Endothelial cell of umbilical vein (primary cell): ENCODE results near the gene ST3GAL4. TPM values are rescaled to one million over a fixed set of nuclear protein-coding genes. Genes with fewer than 3 reads are reported as not detected.

ENCODE experiments used
- BruUV-seq: library from RNA; stranded (reverse); fragments of 400-500 nt; replicated peaks from 2 replicates; lab custom pipeline; 2021; lab: Mats Ljungman, UMichigan
- CTCF ChIA-PET: fragments of 300-600, 350-600 bp; sonication (Branson Sonifier 250); formaldehyde crosslinking; loops from one replicate; lab custom pipeline; 2021; ENCODE audit warnings: antibody characterized with exemption, inconsistent platforms; lab: Charles Lee
- POLR2A ChIA-PET: fragments of 300-600, 350-600 bp; sonication (Branson Sonifier 250); formaldehyde crosslinking; loops from one replicate; lab custom pipeline; 2021; ENCODE audit warnings: antibody characterized with exemption, inconsistent platforms; lab: Charles Lee
- DNase-seq: peaks from one replicate; pipeline ENCODE4 v3.0.0-alpha.2; 2011; ENCODE audit warnings: low read depth, low spot score
- FAIRE-seq: peaks from 2 replicates; lab custom pipeline; 2011; peaks lifted over from hg19 to GRCh38; lab: Jason Lieb, UNC
- H2AFZ ChIP-seq: 2 replicates; pipeline ENCODE4 v1.6.0; 2012; ENCODE audit warnings: low read depth, low read length, control low read depth, inconsistent platforms
- H3K27ac ChIP-seq: 2 replicates; pipeline ENCODE4 v1.5.1; 2011; ENCODE audit warnings: low read depth, mild to moderate bottlenecking, control low read depth, low read length, moderate library complexity; ENCODE audit not compliant: insufficient read depth
- H3K27me3 ChIP-seq, 2 experiments: 2 replicates each; pipeline versions ENCODE4 v1.6.0 to v1.6.1; 2011; ENCODE audit warnings: low read length in 2 of 2, mixed read lengths in 1 of 2; ENCODE audit not compliant: control insufficient read depth in 2 of 2, insufficient read depth in 2 of 2
- H3K36me3 ChIP-seq, 2 experiments: 2 replicates in 1 of 2; 3 replicates in 1 of 2; pipeline ENCODE4 v1.5.1; 2011; ENCODE audit warnings: low read length in 2 of 2, mild to moderate bottlenecking in 1 of 2, moderate library complexity in 1 of 2; ENCODE audit not compliant: control insufficient read depth in 2 of 2, insufficient read depth in 2 of 2; ENCODE audit errors: extremely low read depth in 1 of 2
- H3K4me1 ChIP-seq: 3 replicates; pipeline ENCODE4 v1.5.1; 2011; ENCODE audit warnings: mild to moderate bottlenecking, low read length; ENCODE audit not compliant: control insufficient read depth, insufficient read depth; ENCODE audit errors: extremely low read depth
- H3K4me2 ChIP-seq: 2 replicates; pipeline ENCODE4 v1.6.1; 2011; ENCODE audit warnings: low read length, control low read depth, mixed read lengths; ENCODE audit not compliant: insufficient read depth
- H3K4me3 ChIP-seq, 3 experiments: fragments of 200-600 bp in 1 of 3; sonication (generic), shearing (Covaris generic) in 1 of 3; replicated peaks in 1 of 3; 2 replicates each; pipeline ENCODE4 v1.5.1; 2011 to 2016; ENCODE audit warnings: control low read depth in 3 of 3, low read length in 3 of 3, mild to moderate bottlenecking in 2 of 3, inconsistent platforms in 1 of 3, low read depth in 1 of 3, moderate library complexity in 1 of 3; ENCODE audit not compliant: insufficient read depth in 1 of 3
- H3K79me2 ChIP-seq: 2 replicates; pipeline ENCODE4 v1.6.0; 2012; ENCODE audit warnings: low read length, inconsistent platforms; ENCODE audit not compliant: control insufficient read depth, insufficient read depth
- H3K9ac ChIP-seq: replicated peaks from 2 replicates; pipeline ENCODE3; 2011; ENCODE audit warnings: low read length, control low read depth; ENCODE audit not compliant: insufficient read depth; ENCODE audit errors: extremely low read depth
- H3K9me1 ChIP-seq: replicated peaks from 3 replicates; pipeline ENCODE4 v1.6.0; 2011; ENCODE audit warnings: mild to moderate bottlenecking, low read length; ENCODE audit not compliant: control insufficient read depth, insufficient read depth; ENCODE audit errors: extremely low read depth
- H3K9me3 ChIP-seq: replicated peaks from 2 replicates; pipeline ENCODE4 v1.5.1; 2012; ENCODE audit warnings: low read length, inconsistent platforms; ENCODE audit not compliant: control insufficient read depth, insufficient read depth
- H4K20me1 ChIP-seq: replicated peaks from 2 replicates; pipeline ENCODE3; 2011; ENCODE audit warnings: mild to moderate bottlenecking, low read length; ENCODE audit not compliant: control insufficient read depth, insufficient read depth; ENCODE audit errors: extremely low read depth
- CTCF ChIP-seq, 2 donors: IDR thresholded peaks; 1 replicate in 1 of 2; 2 replicates in 1 of 2; pipeline ENCODE4 v1.5.1; 2011; ENCODE audit warnings: low read length in 2 of 2, mild to moderate bottlenecking in 2 of 2, moderate library complexity in 2 of 2, control low read depth in 1 of 2, inconsistent platforms in 1 of 2, low read depth in 1 of 2; ENCODE audit not compliant: insufficient read depth in 1 of 2; ENCODE audit errors: extremely low read depth in 1 of 2
- EZH2 ChIP-seq: IDR thresholded peaks from 2 replicates; pipeline ENCODE4 v1.6.1; 2012; ENCODE audit warnings: borderline replicate concordance, low read depth, mild to moderate bottlenecking, moderate library complexity, low read length, inconsistent platforms; ENCODE audit not compliant: severe bottlenecking
- FOS ChIP-seq: IDR thresholded peaks from 2 replicates; pipeline ENCODE4 v1.6.1; 2011; ENCODE audit warnings: mild to moderate bottlenecking, low read length, moderate library complexity, borderline replicate concordance; ENCODE audit not compliant: insufficient read depth
- GATA2 ChIP-seq: IDR thresholded peaks from 2 replicates; pipeline ENCODE4 v1.7.0; 2011; ENCODE audit warnings: low read depth, mild to moderate bottlenecking, moderate library complexity, mixed read lengths, low read length; ENCODE audit not compliant: insufficient read length, insufficient read depth
- JUN ChIP-seq: IDR thresholded peaks from 2 replicates; pipeline ENCODE4 v1.6.1; 2011; ENCODE audit warnings: borderline replicate concordance, low read depth; ENCODE audit not compliant: insufficient read length, insufficient read depth
- MYC ChIP-seq: IDR thresholded peaks from one replicate; pipeline ENCODE4 v1.6.1; 2011; ENCODE audit warnings: mild to moderate bottlenecking, low read depth, low read length
- POLR2A ChIP-seq: IDR thresholded peaks from 2 replicates; pipeline ENCODE4 v1.6.1; 2012; ENCODE audit warnings: low read depth, mild to moderate bottlenecking, control low read depth, low read length
- POLR2AphosphoS5 ChIP-seq: IDR thresholded peaks from 2 replicates; pipeline ENCODE4 v1.6.1; 2012; ENCODE audit warnings: low read depth, mild to moderate bottlenecking, control low read depth, low read length, moderate library complexity; ENCODE audit not compliant: insufficient read depth
- dilution Hi-C: fragments of 300-500 bp; cut with MboI; formaldehyde crosslinking; loops from one replicate; pipeline ENCODE4 v1.15.0; 2019; ENCODE audit warnings: low sequenced_read_pairs; ENCODE audit not compliant: extremely low pct_ligation_motif_present
- intact Hi-C: fragments of 100-400 bp; cut with micrococcal nuclease; formaldehyde crosslinking; loops from one replicate; pipeline ENCODE4 v1.10.0; 2022
- polyA plus RNA-seq, 4 experiments: library from polyadenylated mRNA; depleted of rRNA in 3 of 4; stranded (reverse) in 3 of 4; unstranded in 1 of 4; fragments of >200 nt; gene quantifications; 2 replicates each; pipeline versions ENCODE4 v1.2.1 to v1.2.3, GENCODE V29; 2011 to 2012; ENCODE audit warnings: missing spikeins in 1 of 4
- total RNA-seq: library from RNA; stranded (reverse); gene quantifications from 2 replicates; pipeline ENCODE4 v1.2.3, GENCODE V29; 2021
- TF ChIP-seq, protein P1 (sequence below): IDR thresholded peaks from 2 replicates; pipeline ENCODE4 v1.6.1; 2011; ENCODE audit not compliant: insufficient read depth, insufficient read length

The ST3GAL4 gene
- total and polyA plus RNA-seq, 2 donors (not counting 3 experiments of a cell fraction or from before 2014, with no cell fraction given): 17.7 to 19.4 TPM

GRCh38 chr11:126355926-126356897 is 726 bp downstream of the ST3GAL4 start:
- H3K27ac ChIP-seq: no peak overlapping the region
- no peak for TF ChIP-seq GATA2
- H3K27me3 ChIP-seq: no peaks in the 10 kb centered on the region
- peak overlapping the region; percentile 16 for H2AFZ ChIP-seq
- dilution Hi-C loops: no loop called here
- peaks cover 33% of the 10 kb centered on the region for H3K79me2 ChIP-seq
- peaks cover 23% of the 10 kb centered on the region for H3K4me1 ChIP-seq
- H3K9me3 ChIP-seq: no peaks in the 10 kb centered on the region
- no peaks in the 10 kb centered on the region for H3K36me3 ChIP-seq
- BruUV-seq: no TSS peak
- H4K20me1 ChIP-seq: no peaks in the 10 kb centered on the region
- ChIA-PET CTCF (interaction anchor here (1.1 to 5.7 kb wide), 5 partner anchors 19 to 124 kb away, joined by 3 to 37 read pairs (median 4); partner anchors contain the start of gene DCPS), POLR2A (no interaction called here)
- no peaks in the 10 kb centered on the region for H3K9me1 ChIP-seq
- no peak overlapping the region for H3K9ac ChIP-seq
- H3K4me2 ChIP-seq: peak overlapping the region; percentile 14
- H3K4me3 ChIP-seq: peak overlapping the region; percentile 16 to 64 (median 36)
- peak; percentile 26 for DNase-seq
- peak; percentile 12 for FAIRE-seq
- intact Hi-C loops: loop anchor here (1.0 to 2.0 kb wide), 3 partner anchors 10 to 45 kb away; no protein-coding TSS in a partner anchor

GRCh38 chr11:126357055-126357962 is 1.8 kb downstream of the ST3GAL4 start:
- no peak overlapping the region for H3K27ac ChIP-seq
- peaks cover 25% of the 10 kb centered on the region for H3K79me2 ChIP-seq
- intact Hi-C loops (no loop called here), dilution Hi-C loops (no loop called here)
- ChIA-PET POLR2A (no interaction called here), CTCF (interaction anchor here (0.9 to 5.7 kb wide), 4 partner anchors 22 to 123 kb away, joined by 3 to 37 read pairs (median 19); no protein-coding TSS in a partner anchor)
- FAIRE-seq (no peak), DNase-seq (no peak)
- H2AFZ ChIP-seq: no peak overlapping the region
- peaks cover 23% of the 10 kb centered on the region for H3K4me1 ChIP-seq
- H4K20me1 ChIP-seq: no peaks in the 10 kb centered on the region
- H3K9me1 ChIP-seq: no peaks in the 10 kb centered on the region
- no peaks in the 10 kb centered on the region for H3K36me3 ChIP-seq
- H3K9me3 ChIP-seq: no peaks in the 10 kb centered on the region
- TF ChIP-seq FOS: no peak
- no peak for TF ChIP-seq MYC
- TF ChIP-seq POLR2AphosphoS5: no peak
- no peak for TF ChIP-seq JUN
- TF ChIP-seq GATA2: no peak
- TF ChIP-seq POLR2A: no peak
- TF ChIP-seq, protein P1, sequence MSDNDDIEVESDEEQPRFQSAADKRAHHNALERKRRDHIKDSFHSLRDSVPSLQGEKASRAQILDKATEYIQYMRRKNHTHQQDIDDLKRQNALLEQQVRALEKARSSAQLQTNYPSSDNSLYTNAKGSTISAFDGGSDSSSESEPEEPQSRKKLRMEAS: no peak
- TF ChIP-seq CTCF (IDR thresholded peaks at IDR 0.05; ENCODE audit: extremely low read depth in 1 of 2, insufficient read depth in 1 of 2, low read depth in 1 of 2, low read length in 2 of 2): no peak
- TF ChIP-seq EZH2: no peak
- H3K4me3 ChIP-seq: no peak overlapping the region
- H3K4me2 ChIP-seq: no peak overlapping the region
- H3K27me3 ChIP-seq: no peaks in the 10 kb centered on the region
- BruUV-seq: TSS peak; percentile 12
- no peak overlapping the region for H3K9ac ChIP-seq
